ENCODE measurements around the gene MCM10. TPM values are rescaled to one million over a fixed set of nuclear protein-coding genes. Genes with fewer than 3 reads are reported as not detected.

MCM10 gene
- polyA plus RNA-seq, 6 donors from 2014 or later = 0.06 TPM; not detected in 5

- Mint-ChIP-seq H3K4me1 (no peaks in the 10 kb centered on the region), H3K27me3 (no peaks in the 10 kb centered on the region), H3K9me3 (no peaks in the 10 kb centered on the region), H3K36me3 (no peaks in the 10 kb centered on the region), H3K27ac (peak overlapping the region in 1 of 6 donors; percentile 69), H3K4me3 (no peak overlapping the region)
- DNase-seq = no peak
- ATAC-seq (ENCODE audit: low read depth in 2 of 2) = no peak
Measured at GRCh38 chr10:13213163-13213562, 51.8 kb downstream of the MCM10 start.

- DNase-seq (no peak), ATAC-seq (ENCODE audit: low read depth in 2 of 2) (no peak)
- Mint-ChIP-seq H3K36me3 (no peaks in the 10 kb centered on the region), H3K4me1 (no peaks in the 10 kb centered on the region), H3K9me3 (no peaks in the 10 kb centered on the region), H3K27ac (peak overlapping the region in 1 of 6 donors; percentile 11), H3K4me3 (no peak overlapping the region), H3K27me3 (no peaks in the 10 kb centered on the region)
Measured at GRCh38 chr10:13218878-13219277, 57.5 kb downstream of the MCM10 start.

- Mint-ChIP-seq H3K27ac (no peak overlapping the region), H3K27me3 (no peaks in the 10 kb centered on the region), H3K36me3 (no peaks in the 10 kb centered on the region), H3K9me3 (no peaks in the 10 kb centered on the region), H3K4me1 (no peaks in the 10 kb centered on the region), H3K4me3 (peak overlapping the region in 1 of 8 donors; percentile 12)
- peak in 1 of 2 donors; percentile 50 for ATAC-seq (ENCODE audit: low read depth in 2 of 2)
- DNase-seq = no peak
Measured at GRCh38 chr10:13219685-13220670, 58.6 kb downstream of the MCM10 start.

- no peaks in the 10 kb centered on the region for H3K9me3 Mint-ChIP-seq
Measured at GRCh38 chr10:13221572-13221971, 60.2 kb downstream of the MCM10 start.

GRCh38 chr10:13222151-13222550 is 60.8 kb downstream of the MCM10 start:
- no peak for DNase-seq
- no peak overlapping the region for H3K27ac Mint-ChIP-seq
- H3K4me1 Mint-ChIP-seq = no peaks in the 10 kb centered on the region
- no peak for ATAC-seq (ENCODE audit: low read depth in 2 of 2)
- no peaks in the 10 kb centered on the region for H3K27me3 Mint-ChIP-seq
- H3K36me3 Mint-ChIP-seq = no peaks in the 10 kb centered on the region
- no peaks in the 10 kb centered on the region for H3K9me3 Mint-ChIP-seq
- H3K4me3 Mint-ChIP-seq = no peak overlapping the region

More at GRCh38 chr10:13221572-13221971, 60.2 kb downstream of the MCM10 start:
- no peak for DNase-seq
- H3K27ac Mint-ChIP-seq = peak overlapping the region in 1 of 6 donors; percentile 36
- peak overlapping the region in 1 of 8 donors; percentile 45 for H3K4me3 Mint-ChIP-seq
- H3K4me1 Mint-ChIP-seq = no peaks in the 10 kb centered on the region
- no peaks in the 10 kb centered on the region for H3K27me3 Mint-ChIP-seq
- no peak for ATAC-seq (ENCODE audit: low read depth in 2 of 2)
- H3K36me3 Mint-ChIP-seq = no peaks in the 10 kb centered on the region

- Mint-ChIP-seq H3K27ac (no peak overlapping the region), H3K4me1 (no peaks in the 10 kb centered on the region), H3K36me3 (no peaks in the 10 kb centered on the region), H3K27me3 (no peaks in the 10 kb centered on the region), H3K9me3 (no peaks in the 10 kb centered on the region), H3K4me3 (no peak overlapping the region)
- DNase-seq = no peak
- no peak for ATAC-seq (ENCODE audit: low read depth in 2 of 2)
Measured at GRCh38 chr10:13222566-13222965, 61.2 kb downstream of the MCM10 start.

GRCh38 chr10:13223241-13223640 is 61.9 kb downstream of the MCM10 start:
- Mint-ChIP-seq H3K27ac (no peak overlapping the region), H3K36me3 (no peaks in the 10 kb centered on the region), H3K4me1 (no peaks in the 10 kb centered on the region), H3K9me3 (no peaks in the 10 kb centered on the region), H3K27me3 (no peaks in the 10 kb centered on the region), H3K4me3 (no peak overlapping the region)
- DNase-seq (no peak), ATAC-seq (ENCODE audit: low read depth in 2 of 2) (no peak)

- H3K27ac Mint-ChIP-seq = no peak overlapping the region
- no peaks in the 10 kb centered on the region for H3K9me3 Mint-ChIP-seq
- DNase-seq = no peak
- H3K4me1 Mint-ChIP-seq = no peaks in the 10 kb centered on the region
- no peaks in the 10 kb centered on the region for H3K36me3 Mint-ChIP-seq
- no peak overlapping the region for H3K4me3 Mint-ChIP-seq
- H3K27me3 Mint-ChIP-seq = peaks cover 0 to 3% (median 3%) of the 10 kb centered on the region in 3 donors
- ATAC-seq (ENCODE audit: low read depth in 2 of 2) = no peak
Measured at GRCh38 chr10:13224210-13224995, 63.0 kb downstream of the MCM10 start.

GRCh38 chr10:13225601-13226000 is 64.2 kb downstream of the MCM10 start:
- Mint-ChIP-seq H3K4me1 (no peaks in the 10 kb centered on the region), H3K4me3 (no peak overlapping the region), H3K27ac (no peak overlapping the region), H3K27me3 (peaks cover 0 to 14% (median 7%) of the 10 kb centered on the region in 3 donors), H3K9me3 (no peaks in the 10 kb centered on the region), H3K36me3 (no peaks in the 10 kb centered on the region)
- DNase-seq (no peak), ATAC-seq (ENCODE audit: low read depth in 2 of 2) (no peak)

GRCh38 chr10:13227031-13227430 is 65.7 kb downstream of the MCM10 start:
- Mint-ChIP-seq H3K9me3 (no peaks in the 10 kb centered on the region), H3K4me1 (no peaks in the 10 kb centered on the region), H3K27me3 (peaks cover 0 to 14% (median 7%) of the 10 kb centered on the region in 3 donors), H3K36me3 (no peaks in the 10 kb centered on the region), H3K4me3 (no peak overlapping the region), H3K27ac (no peak overlapping the region)
- ATAC-seq (ENCODE audit: low read depth in 2 of 2) (no peak), DNase-seq (no peak)

GRCh38 chr10:13231190-13231589 is 69.8 kb downstream of the MCM10 start:
- Mint-ChIP-seq H3K4me3 (no peak overlapping the region), H3K36me3 (no peaks in the 10 kb centered on the region), H3K4me1 (no peaks in the 10 kb centered on the region), H3K27me3 (peaks cover 0 to 25% (median 21%) of the 10 kb centered on the region in 3 donors), H3K27ac (no peak overlapping the region), H3K9me3 (no peaks in the 10 kb centered on the region)
- DNase-seq (no peak), ATAC-seq (ENCODE audit: low read depth in 2 of 2) (no peak)

- ATAC-seq (ENCODE audit: low read depth in 2 of 2) (no peak), DNase-seq (no peak)
- Mint-ChIP-seq H3K4me3 (no peak overlapping the region), H3K27ac (no peak overlapping the region), H3K27me3 (peaks cover 0 to 25% (median 21%) of the 10 kb centered on the region in 3 donors), H3K4me1 (no peaks in the 10 kb centered on the region), H3K9me3 (no peaks in the 10 kb centered on the region), H3K36me3 (no peaks in the 10 kb centered on the region)
Measured at GRCh38 chr10:13231808-13232207, 70.5 kb downstream of the MCM10 start.

GRCh38 chr10:13233358-13233757 is 72.0 kb downstream of the MCM10 start:
- Mint-ChIP-seq H3K4me3 (no peak overlapping the region), H3K36me3 (no peaks in the 10 kb centered on the region), H3K27me3 (peaks cover 0 to 25% (median 21%) of the 10 kb centered on the region in 3 donors), H3K4me1 (no peaks in the 10 kb centered on the region), H3K27ac (no peak overlapping the region), H3K9me3 (peaks cover 0 to 1% (median 0%) of the 10 kb centered on the region in 7 donors)
- ATAC-seq (ENCODE audit: low read depth in 2 of 2) = no peak
- DNase-seq = no peak

Measured in naive B cell (primary cell).